Mesodermal cell (in vitro differentiated cells): Measurements from ENCODE around the gene ERC1.

Experiments used
- H3K27ac ChIP-seq: 2 replicates; pipeline ENCODE4 v1.7.0; 2013; ENCODE audit warnings: mild to moderate bottlenecking, low read depth, low read length, moderate library complexity; ENCODE audit not compliant: severe bottlenecking
- H3K36me3 ChIP-seq: 2 replicates; pipeline ENCODE4 v1.7.1; 2013; ENCODE audit warnings: mild to moderate bottlenecking, low read length, moderate library complexity; ENCODE audit not compliant: control insufficient read depth, insufficient read depth
- H3K4me1 ChIP-seq: one replicate; pipeline ENCODE4 v1.7.1; 2013; ENCODE audit warnings: mild to moderate bottlenecking, low read length; ENCODE audit not compliant: insufficient read depth, control insufficient read depth, poor library complexity, severe bottlenecking
- H3K4me3 ChIP-seq: 2 replicates; pipeline ENCODE4 v1.7.0; 2013; ENCODE audit warnings: low read length, control low read depth, mild to moderate bottlenecking; ENCODE audit not compliant: insufficient read depth, poor library complexity, severe bottlenecking; ENCODE audit errors: extremely low read depth
- H3K9me3 ChIP-seq: 2 replicates; pipeline ENCODE4 v1.7.1; 2013; ENCODE audit warnings: mild to moderate bottlenecking, low read length, moderate library complexity; ENCODE audit not compliant: control insufficient read depth
- WGBS, 2 experiments: methylation state at CpG; one replicate each; pipeline ENCODE4 v1.1.5; 2013; ENCODE audit warnings: missing lambda C conversion rate in 2 of 2; ENCODE audit not compliant: insufficient coverage in 2 of 2; 5-methylcytosine and 5-hydroxymethylcytosine counted together

The ERC1 gene

GRCh38 chr12:1319212-1319611 lies 328.2 kb downstream of the ERC1 start:
- Histone ChIP-seq H3K4me1 (no peaks in the 10 kb centered on the region), H3K4me3 (no peak overlapping the region), H3K9me3 (no peaks in the 10 kb centered on the region), H3K36me3 (peaks cover 4% of the 10 kb centered on the region), H3K27ac (no peak overlapping the region)
- WGBS, 2 experiments: no CpG with 5 or more reads among the region's 2 CpGs

GRCh38 chr12:1320021-1320420 lies 329.0 kb downstream of the ERC1 start:
- Histone ChIP-seq H3K4me3 (no peak overlapping the region), H3K4me1 (no peaks in the 10 kb centered on the region), H3K36me3 (peaks cover 2% of the 10 kb centered on the region), H3K27ac (no peak overlapping the region), H3K9me3 (no peaks in the 10 kb centered on the region)
- WGBS, 2 experiments: no CpG with 5 or more reads among the region's 1 CpG

- Histone ChIP-seq H3K4me3 (no peak overlapping the region), H3K9me3 (no peaks in the 10 kb centered on the region), H3K27ac (no peak overlapping the region), H3K4me1 (no peaks in the 10 kb centered on the region), H3K36me3 (no peaks in the 10 kb centered on the region)
- 90% methylated on average over 3 of the region's 3 CpGs; no CpG with 5 or more reads in 1 of the 2 experiments for WGBS, 2 experiments
Observed at GRCh38 chr12:1322821-1323220, 331.8 kb downstream of the ERC1 start.

- no peak overlapping the region for H3K27ac ChIP-seq
- no peaks in the 10 kb centered on the region for H3K4me1 ChIP-seq
- WGBS, 2 experiments: 54 to 78% methylated on average over 3 of the region's 4 CpGs
- no peak overlapping the region for H3K4me3 ChIP-seq
- H3K9me3 ChIP-seq: no peaks in the 10 kb centered on the region
- no peaks in the 10 kb centered on the region for H3K36me3 ChIP-seq
Observed at GRCh38 chr12:1324099-1324498, 333.1 kb downstream of the ERC1 start.

GRCh38 chr12:1324910-1325309 lies 333.9 kb downstream of the ERC1 start:
- Histone ChIP-seq H3K4me3 (no peak overlapping the region), H3K36me3 (no peaks in the 10 kb centered on the region), H3K4me1 (no peaks in the 10 kb centered on the region), H3K9me3 (no peaks in the 10 kb centered on the region), H3K27ac (no peak overlapping the region)
- WGBS, 2 experiments: 79% methylated on average over 2 of the region's 5 CpGs; no CpG with 5 or more reads in 1 of the 2 experiments

- H3K4me1 ChIP-seq: no peaks in the 10 kb centered on the region
- no CpG with 5 or more reads among the region's 1 CpG for WGBS, 2 experiments
- no peak overlapping the region for H3K4me3 ChIP-seq
- H3K36me3 ChIP-seq: no peaks in the 10 kb centered on the region
- H3K27ac ChIP-seq: no peak overlapping the region
- no peaks in the 10 kb centered on the region for H3K9me3 ChIP-seq
Observed at GRCh38 chr12:1325666-1326065, 334.6 kb downstream of the ERC1 start.

- Histone ChIP-seq H3K4me3 (no peak overlapping the region), H3K36me3 (no peaks in the 10 kb centered on the region), H3K27ac (no peak overlapping the region), H3K4me1 (no peaks in the 10 kb centered on the region), H3K9me3 (no peaks in the 10 kb centered on the region)
- WGBS, 2 experiments: 89 to 93% methylated on average over 2 of the region's 2 CpGs
Observed at GRCh38 chr12:1326258-1326657, 335.2 kb downstream of the ERC1 start.

GRCh38 chr12:1328391-1328790 lies 337.4 kb downstream of the ERC1 start:
- no peaks in the 10 kb centered on the region for H3K9me3 ChIP-seq
- no peak overlapping the region for H3K27ac ChIP-seq
- no peaks in the 10 kb centered on the region for H3K36me3 ChIP-seq
- H3K4me1 ChIP-seq: no peaks in the 10 kb centered on the region
- no peak overlapping the region for H3K4me3 ChIP-seq
- WGBS, 2 experiments: 93 to 99% methylated on average over 3 to 5 of the region's 8 CpGs

GRCh38 chr12:1329784-1330476 lies 338.9 kb downstream of the ERC1 start:
- Histone ChIP-seq H3K4me1 (no peaks in the 10 kb centered on the region), H3K27ac (no peak overlapping the region), H3K36me3 (no peaks in the 10 kb centered on the region), H3K9me3 (no peaks in the 10 kb centered on the region), H3K4me3 (no peak overlapping the region)
- WGBS, 2 experiments: 85 to 100% methylated on average over 2 of the region's 2 CpGs

GRCh38 chr12:1330477-1330827 lies 339.4 kb downstream of the ERC1 start:
- Histone ChIP-seq H3K36me3 (no peaks in the 10 kb centered on the region), H3K4me3 (no peak overlapping the region), H3K27ac (no peak overlapping the region), H3K4me1 (no peaks in the 10 kb centered on the region), H3K9me3 (no peaks in the 10 kb centered on the region)
- 80% methylated on average over 1 of the region's 1 CpG; no CpG with 5 or more reads in 1 of the 2 experiments for WGBS, 2 experiments

GRCh38 chr12:1332327-1332726 lies 341.3 kb downstream of the ERC1 start:
- H3K9me3 ChIP-seq: no peaks in the 10 kb centered on the region
- WGBS, 2 experiments: 78 to 92% methylated on average over 2 to 3 of the region's 3 CpGs
- H3K27ac ChIP-seq: no peak overlapping the region
- H3K4me3 ChIP-seq: no peak overlapping the region
- no peaks in the 10 kb centered on the region for H3K36me3 ChIP-seq
- H3K4me1 ChIP-seq: no peaks in the 10 kb centered on the region
